T-helper 22 cell (primary cell): ENCODE measurements around the gene RRAD.

Source experiments
- DNase-seq: peaks from one replicate; pipeline ENCODE4 v3.0.0-alpha.2; 2020; ENCODE audit warnings: low read depth

The RRAD gene

GRCh38 chr16:66917741-66918140 is 7.6 kb downstream of the RRAD start:
- no peak for DNase-seq

- no peak for DNase-seq
Observed at GRCh38 chr16:66916518-66916917, 8.8 kb downstream of the RRAD start.

- no peak for DNase-seq
Observed at GRCh38 chr16:66915041-66915440, 10.3 kb downstream of the RRAD start.

GRCh38 chr16:66914541-66914940 is 10.8 kb downstream of the RRAD start:
- DNase-seq, result no peak

GRCh38 chr16:66913711-66914110 is 11.6 kb downstream of the RRAD start:
- DNase-seq, result no peak

GRCh38 chr16:66913081-66913480 is 12.3 kb downstream of the RRAD start:
- DNase-seq, result no peak

- DNase-seq, result no peak
Observed at GRCh38 chr16:66911801-66912200, 13.5 kb downstream of the RRAD start.

- DNase-seq, result no peak
Observed at GRCh38 chr16:66911112-66911511, 14.2 kb downstream of the RRAD start.

- DNase-seq, result no peak
Observed at GRCh38 chr16:66910175-66910940, 15.0 kb downstream of the RRAD start.

- DNase-seq, result no peak
Observed at GRCh38 chr16:66908762-66909559, 16.4 kb downstream of the RRAD start.

GRCh38 chr16:66908116-66908515 is 17.2 kb downstream of the RRAD start:
- DNase-seq, result no peak

- DNase-seq, result no peak
Observed at GRCh38 chr16:66906916-66907836, 18.2 kb downstream of the RRAD start.

GRCh38 chr16:66905633-66906539 is 19.4 kb downstream of the RRAD start:
- no peak for DNase-seq

GRCh38 chr16:66904846-66905632 is 20.3 kb downstream of the RRAD start:
- DNase-seq, result no peak

GRCh38 chr16:66904428-66904845 is 20.9 kb downstream of the RRAD start:
- DNase-seq, result no peak

GRCh38 chr16:66903544-66904427 is 21.5 kb downstream of the RRAD start:
- DNase-seq, result no peak

GRCh38 chr16:66902648-66903543 is 22.4 kb downstream of the RRAD start:
- DNase-seq, result no peak

- DNase-seq, result no peak
Observed at GRCh38 chr16:66901626-66902025, 23.7 kb downstream of the RRAD start.
